K562 (cell line): ENCODE results near the gene RPS8. TPM values are rescaled to one million over a fixed set of nuclear protein-coding genes. Genes with fewer than 3 reads are reported as not detected.

Experiments
- BRF1 ChIP-seq: IDR thresholded peaks from 3 replicates; pipeline ENCODE4 v1.6.1; 2011; ENCODE audit warnings: borderline replicate concordance, mild to moderate bottlenecking; ENCODE audit not compliant: insufficient read length; ENCODE audit errors: extremely low read depth
- CHCHD3 ChIP-seq: fragments of 250-450 bp; sonication (Bioruptor Pico); IDR thresholded peaks from 2 replicates; pipeline ENCODE4 v2.1.2; 2022; ENCODE audit warnings: mild to moderate bottlenecking
- ETV6 ChIP-seq, 3 experiments: fragments of 150-350 bp in 1 of 3; sonication (generic) in 1 of 3; formaldehyde crosslinking in 1 of 3; IDR thresholded peaks; 2 replicates each; pipeline versions ENCODE4 v1.6.1 to v1.8.0; 2014 to 2022; ENCODE audit warnings: borderline replicate concordance in 2 of 3, low read depth in 2 of 3, antibody characterized with exemption in 1 of 3, low read length in 1 of 3, mild to moderate bottlenecking in 1 of 3, missing genetic modification reagents in 1 of 3
- FOXK2 ChIP-seq, 2 experiments: fragments of 450-650 bp; IDR thresholded peaks in 1 of 2; conservative IDR thresholded peaks in 1 of 2; 2 replicates each; pipeline ENCODE4 v1.6.1; 2016; ENCODE audit warnings: low read depth in 2 of 2, mild to moderate bottlenecking in 1 of 2
- HMGN3 ChIP-seq: IDR thresholded peaks from 2 replicates; pipeline ENCODE4 v1.6.1; 2011; ENCODE audit warnings: borderline replicate concordance, low read depth, mild to moderate bottlenecking, mixed read lengths, low read length; ENCODE audit not compliant: insufficient read length; ENCODE audit errors: extremely low read depth
- HNRNPL ChIP-seq: fragments of 200-400 bp; formaldehyde crosslinking; IDR thresholded peaks from 2 replicates; pipeline ENCODE4 v1.6.1; 2017; ENCODE audit warnings: low read depth, mild to moderate bottlenecking, low read length
- MED1 ChIP-seq: sonication (generic); formaldehyde crosslinking; IDR thresholded peaks from 2 replicates; pipeline ENCODE4 v1.8.1; 2023; ENCODE audit warnings: missing genetic modification reagents, borderline replicate concordance
- NFIC ChIP-seq: fragments of 450-650 bp; IDR thresholded peaks from 2 replicates; pipeline ENCODE4 v1.6.1; 2017; ENCODE audit warnings: mild to moderate bottlenecking, inconsistent platforms
- NFRKB ChIP-seq: fragments of 450-650 bp; IDR thresholded peaks from 2 replicates; pipeline ENCODE4 v1.6.1; 2016; ENCODE audit warnings: low read depth
- RB1 ChIP-seq: fragments of 450-650 bp; IDR thresholded peaks from 2 replicates; pipeline ENCODE4 v1.6.1; 2017; ENCODE audit warnings: low read depth, mild to moderate bottlenecking
- RHOXF2B ChIP-seq: fragments of 250-450 bp; sonication (Bioruptor Pico); conservative IDR thresholded peaks from 2 replicates; pipeline ENCODE4 v1.5.1; 2021
- SAP30 ChIP-seq: fragments of 200-600 bp; sonication (generic); IDR thresholded peaks from 2 replicates; pipeline ENCODE4 v1.6.1; 2012; ENCODE audit warnings: borderline replicate concordance, low read depth, mild to moderate bottlenecking, moderate library complexity, low read length, control low read depth, inconsistent platforms; ENCODE audit not compliant: insufficient read depth, poor library complexity, severe bottlenecking
- ZNF143 ChIP-seq: sonication (generic); formaldehyde crosslinking; IDR thresholded peaks from 2 replicates; pipeline ENCODE4 v1.9.0; 2022; ENCODE audit warnings: mild to moderate bottlenecking, missing genetic modification reagents
- ZNF174 ChIP-seq: fragments of 250-450 bp; sonication (Bioruptor Pico); IDR thresholded peaks from 2 replicates; pipeline ENCODE4 v1.4.0; 2020; ENCODE audit warnings: mild to moderate bottlenecking
- ZNF76 ChIP-seq: fragments of 250-450 bp; sonication (Bioruptor Pico); IDR thresholded peaks from 2 replicates; pipeline ENCODE4 v1.4.0; 2020; ENCODE audit warnings: mild to moderate bottlenecking, moderate library complexity, borderline replicate concordance
- polyA plus RNA-seq, 8 experiments: library from polyadenylated mRNA; depleted of rRNA in 4 of 8; stranded (reverse) in 5 of 8; unstranded in 3 of 8; fragments of >200 nt; fragmentation: Nextera tagmentation in 2 of 8; fragmentation: Illumina TruSeq in 1 of 8; extraction: Ambion mirVana in 2 of 8; extraction: Trizol in 1 of 8; gene quantifications; 2 replicates each; pipeline versions ENCODE4 v1.2.1 to v1.2.3, GENCODE V29; 2011 to 2014; ENCODE audit warnings: inconsistent platforms in 1 of 8, missing spikeins in 1 of 8
- total RNA-seq, 7 experiments: library from RNA; depleted of rRNA in 6 of 7; stranded (reverse); fragments of >200 nt in 6 of 7; fragmentation: Illumina TruSeq in 2 of 7; extraction: Trizol in 2 of 7; gene quantifications; 2 replicates each; pipeline versions ENCODE4 v1.2.1 to v1.2.3, GENCODE V29; 2011 to 2021; ENCODE audit warnings: low replicate concordance in 1 of 7
- TF ChIP-seq, protein P1 (sequence below): fragments of 250-450 bp; sonication (Bioruptor Pico); IDR thresholded peaks from 2 replicates; pipeline ENCODE4 v1.5.0; 2020; ENCODE audit warnings: mild to moderate bottlenecking
- TF ChIP-seq, protein P2 (sequence below): sonication (generic); formaldehyde crosslinking; IDR thresholded peaks from 2 replicates; pipeline ENCODE4 v1.8.1; 2023; ENCODE audit warnings: missing genetic modification reagents, mild to moderate bottlenecking, borderline replicate concordance

Gene RPS8
- total and polyA plus RNA-seq, 9 of the 15 experiments (the other 6 are each of a cell fraction or from before 2014, with no cell fraction given) = 2,431 to 4,168 (median 3,109) TPM

GRCh38 chr1:44775078-44775929 lies at the start of gene RPS8 (continued):
- TF ChIP-seq RHOXF2B (CRISPR knock-in tag) = no peak; the same call in 1 of the 2 replicates
- TF ChIP-seq FOXK2 (conservative IDR thresholded peaks at IDR 0.05 in 1 of 2, IDR thresholded peaks at IDR 0.05 in 1 of 2; ENCODE audit: low read depth in 2 of 2) = peak; percentile 89 to 90
- no peak for TF ChIP-seq HNRNPL
- TF ChIP-seq, protein P1, sequence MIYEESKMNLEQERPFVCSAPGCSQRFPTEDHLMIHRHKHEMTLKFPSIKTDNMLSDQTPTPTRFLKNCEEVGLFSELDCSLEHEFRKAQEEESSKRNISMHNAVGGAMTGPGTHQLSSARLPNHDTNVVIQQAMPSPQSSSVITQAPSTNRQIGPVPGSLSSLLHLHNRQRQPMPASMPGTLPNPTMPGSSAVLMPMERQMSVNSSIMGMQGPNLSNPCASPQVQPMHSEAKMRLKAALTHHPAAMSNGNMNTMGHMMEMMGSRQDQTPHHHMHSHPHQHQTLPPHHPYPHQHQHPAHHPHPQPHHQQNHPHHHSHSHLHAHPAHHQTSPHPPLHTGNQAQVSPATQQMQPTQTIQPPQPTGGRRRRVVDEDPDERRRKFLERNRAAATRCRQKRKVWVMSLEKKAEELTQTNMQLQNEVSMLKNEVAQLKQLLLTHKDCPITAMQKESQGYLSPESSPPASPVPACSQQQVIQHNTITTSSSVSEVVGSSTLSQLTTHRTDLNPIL = 0 out of 2 replicates have a peak, but pooled peaks have one; percentile 24
- peak; percentile 80 for TF ChIP-seq HMGN3
- TF ChIP-seq ZNF76 = no peak; the same call in 1 of the 2 replicates
- peak; percentile 70 for TF ChIP-seq ZNF143 (CRISPR knock-in tag)
- TF ChIP-seq ZNF174 (CRISPR knock-in tag) = no peak
- TF ChIP-seq, protein P2, sequence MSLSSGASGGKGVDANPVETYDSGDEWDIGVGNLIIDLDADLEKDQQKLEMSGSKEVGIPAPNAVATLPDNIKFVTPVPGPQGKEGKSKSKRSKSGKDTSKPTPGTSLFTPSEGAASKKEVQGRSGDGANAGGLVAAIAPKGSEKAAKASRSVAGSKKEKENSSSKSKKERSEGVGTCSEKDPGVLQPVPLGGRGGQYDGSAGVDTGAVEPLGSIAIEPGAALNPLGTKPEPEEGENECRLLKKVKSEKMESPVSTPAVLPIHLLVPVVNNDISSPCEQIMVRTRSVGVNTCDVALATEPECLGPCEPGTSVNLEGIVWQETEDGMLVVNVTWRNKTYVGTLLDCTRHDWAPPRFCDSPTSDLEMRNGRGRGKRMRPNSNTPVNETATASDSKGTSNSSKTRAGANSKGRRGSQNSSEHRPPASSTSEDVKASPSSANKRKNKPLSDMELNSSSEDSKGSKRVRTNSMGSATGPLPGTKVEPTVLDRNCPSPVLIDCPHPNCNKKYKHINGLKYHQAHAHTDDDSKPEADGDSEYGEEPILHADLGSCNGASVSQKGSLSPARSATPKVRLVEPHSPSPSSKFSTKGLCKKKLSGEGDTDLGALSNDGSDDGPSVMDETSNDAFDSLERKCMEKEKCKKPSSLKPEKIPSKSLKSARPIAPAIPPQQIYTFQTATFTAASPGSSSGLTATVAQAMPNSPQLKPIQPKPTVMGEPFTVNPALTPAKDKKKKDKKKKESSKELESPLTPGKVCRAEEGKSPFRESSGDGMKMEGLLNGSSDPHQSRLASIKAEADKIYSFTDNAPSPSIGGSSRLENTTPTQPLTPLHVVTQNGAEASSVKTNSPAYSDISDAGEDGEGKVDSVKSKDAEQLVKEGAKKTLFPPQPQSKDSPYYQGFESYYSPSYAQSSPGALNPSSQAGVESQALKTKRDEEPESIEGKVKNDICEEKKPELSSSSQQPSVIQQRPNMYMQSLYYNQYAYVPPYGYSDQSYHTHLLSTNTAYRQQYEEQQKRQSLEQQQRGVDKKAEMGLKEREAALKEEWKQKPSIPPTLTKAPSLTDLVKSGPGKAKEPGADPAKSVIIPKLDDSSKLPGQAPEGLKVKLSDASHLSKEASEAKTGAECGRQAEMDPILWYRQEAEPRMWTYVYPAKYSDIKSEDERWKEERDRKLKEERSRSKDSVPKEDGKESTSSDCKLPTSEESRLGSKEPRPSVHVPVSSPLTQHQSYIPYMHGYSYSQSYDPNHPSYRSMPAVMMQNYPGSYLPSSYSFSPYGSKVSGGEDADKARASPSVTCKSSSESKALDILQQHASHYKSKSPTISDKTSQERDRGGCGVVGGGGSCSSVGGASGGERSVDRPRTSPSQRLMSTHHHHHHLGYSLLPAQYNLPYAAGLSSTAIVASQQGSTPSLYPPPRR (CRISPR knock-in tag) = peak; percentile 95
- TF ChIP-seq ETV6 (IDR thresholded peaks at IDR 0.05; ENCODE audit: borderline replicate concordance in 1 of 2, low read depth in 2 of 2, low read length in 1 of 2) = no peak
- TF ChIP-seq ETV6 (CRISPR knock-in tag; IDR thresholded peaks at IDR 0.05; ENCODE audit: borderline replicate concordance) = no peak; the same call in none of the 2 replicates
- TF ChIP-seq CHCHD3 (CRISPR knock-in tag) = peak; percentile 7
- TF ChIP-seq RB1 = peak; percentile 96
- TF ChIP-seq SAP30 = peak; percentile 78
- no peak for TF ChIP-seq BRF1
- peak; percentile 70; the same call in 1 of the 2 replicates for TF ChIP-seq NFIC
- peak; percentile 98 for TF ChIP-seq NFRKB
- 0 out of 2 replicates have a peak, but pooled peaks have one; percentile 18 for TF ChIP-seq MED1 (CRISPR knock-in tag)
